ENCODE results near the gene SMAD2.

- TF ChIP-seq CTCF (conservative IDR thresholded peaks at IDR 0.05; ENCODE audit: low read depth, low read length) (no peak), EZH2 (IDR thresholded peaks at IDR 0.05; ENCODE audit: borderline replicate concordance, low read depth, low read length, poor library complexity, severe bottlenecking) (no peak)
Measured at GRCh38 chr18:47929681-47930198, 719 bp downstream of the SMAD2 start.

All from A673 (cell line).